AG09319 (cell line): Measurements from ENCODE around the gene TAF11L4.
"Not testable (repeated sequence)": the region's sequence is repeated elsewhere in the genome, so short reads cannot be mapped to it uniquely, and the experiment has no call there.

ENCODE experiments used
- DNase-seq: peaks from one replicate; pipeline ENCODE4 v3.0.0-alpha.2; 2010; ENCODE audit warnings: low read depth; ENCODE audit errors: extremely low read depth
- TF ChIP-seq, protein P1 (sequence below): IDR thresholded peaks from 2 replicates; pipeline ENCODE4 v1.5.1; 2011; ENCODE audit warnings: low read depth, mild to moderate bottlenecking, inconsistent platforms, low read length, moderate library complexity

The TAF11L4 gene

GRCh38 chr5:17492770-17493169 lies 28.8 kb upstream of the TAF11L4 start:
- TF ChIP-seq, protein P1, sequence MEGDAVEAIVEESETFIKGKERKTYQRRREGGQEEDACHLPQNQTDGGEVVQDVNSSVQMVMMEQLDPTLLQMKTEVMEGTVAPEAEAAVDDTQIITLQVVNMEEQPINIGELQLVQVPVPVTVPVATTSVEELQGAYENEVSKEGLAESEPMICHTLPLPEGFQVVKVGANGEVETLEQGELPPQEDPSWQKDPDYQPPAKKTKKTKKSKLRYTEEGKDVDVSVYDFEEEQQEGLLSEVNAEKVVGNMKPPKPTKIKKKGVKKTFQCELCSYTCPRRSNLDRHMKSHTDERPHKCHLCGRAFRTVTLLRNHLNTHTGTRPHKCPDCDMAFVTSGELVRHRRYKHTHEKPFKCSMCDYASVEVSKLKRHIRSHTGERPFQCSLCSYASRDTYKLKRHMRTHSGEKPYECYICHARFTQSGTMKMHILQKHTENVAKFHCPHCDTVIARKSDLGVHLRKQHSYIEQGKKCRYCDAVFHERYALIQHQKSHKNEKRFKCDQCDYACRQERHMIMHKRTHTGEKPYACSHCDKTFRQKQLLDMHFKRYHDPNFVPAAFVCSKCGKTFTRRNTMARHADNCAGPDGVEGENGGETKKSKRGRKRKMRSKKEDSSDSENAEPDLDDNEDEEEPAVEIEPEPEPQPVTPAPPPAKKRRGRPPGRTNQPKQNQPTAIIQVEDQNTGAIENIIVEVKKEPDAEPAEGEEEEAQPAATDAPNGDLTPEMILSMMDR = no peak

GRCh38 chr5:17497446-17497845 lies 24.2 kb upstream of the TAF11L4 start:
- no peak for DNase-seq
- TF ChIP-seq, protein P1 = no peak

More at GRCh38 chr5:17492770-17493169, 28.8 kb upstream of the TAF11L4 start:
- DNase-seq = no peak

DNA sequence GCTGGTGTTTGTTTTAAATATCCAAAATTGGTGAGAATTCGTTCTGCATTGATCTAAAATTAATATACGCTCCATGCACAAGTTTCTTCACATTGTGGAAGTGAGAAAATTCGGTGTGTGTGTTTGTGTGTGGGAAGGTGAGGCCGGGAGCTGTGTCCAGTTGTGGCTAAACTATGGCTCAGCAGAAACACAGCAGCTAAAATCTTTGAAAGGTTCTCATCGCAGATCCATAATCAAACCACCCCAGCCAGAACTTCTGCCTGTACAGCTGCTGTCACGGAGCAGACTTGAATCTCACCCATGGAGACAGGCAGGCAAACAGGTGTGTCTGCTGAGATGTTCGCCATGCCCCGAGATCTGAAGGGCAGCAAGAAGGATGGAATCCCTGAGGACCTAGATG lies 23.7 kb upstream of the TAF11L4 start, which contains the start of gene TAF11L2:
TSS of gene TAF11L2 (plus strand) at position 301 of the 400 bp plus-strand sequence.
- DNase-seq = not testable (repeated sequence)

DNA sequence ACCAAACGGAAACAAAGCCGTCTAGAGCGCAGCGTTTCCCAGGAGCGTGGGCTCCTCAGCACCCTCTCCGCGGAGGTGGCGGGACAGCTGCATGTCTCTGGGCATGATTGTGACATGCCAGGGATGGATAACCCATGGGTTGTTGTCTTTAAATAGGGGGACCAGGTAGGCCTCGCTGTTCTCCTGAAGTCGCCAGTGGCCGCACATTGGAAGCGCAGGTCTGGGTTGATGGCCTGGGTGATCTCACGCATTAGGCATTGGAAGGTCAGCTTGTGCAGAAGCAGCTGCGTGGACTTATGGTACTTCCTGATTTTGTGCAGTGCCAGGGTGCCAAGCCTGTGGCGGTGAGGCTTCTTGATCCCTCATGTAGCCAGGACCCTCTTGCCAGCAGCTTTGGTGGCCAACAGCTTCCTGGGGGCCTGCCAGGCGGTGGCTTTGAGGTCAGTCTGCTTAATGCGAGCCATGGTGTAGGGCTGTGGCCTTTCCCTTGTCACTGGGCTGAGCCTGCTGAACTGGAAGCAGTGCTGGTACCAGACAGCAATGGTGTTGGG lies 9.8 kb upstream of the TAF11L4 start:
- TF ChIP-seq, protein P1 = no peak
- no peak for DNase-seq

GRCh38 chr5:17517526-17517925 lies 4.1 kb upstream of the TAF11L4 start:
- DNase-seq = not testable (repeated sequence)

DNA sequence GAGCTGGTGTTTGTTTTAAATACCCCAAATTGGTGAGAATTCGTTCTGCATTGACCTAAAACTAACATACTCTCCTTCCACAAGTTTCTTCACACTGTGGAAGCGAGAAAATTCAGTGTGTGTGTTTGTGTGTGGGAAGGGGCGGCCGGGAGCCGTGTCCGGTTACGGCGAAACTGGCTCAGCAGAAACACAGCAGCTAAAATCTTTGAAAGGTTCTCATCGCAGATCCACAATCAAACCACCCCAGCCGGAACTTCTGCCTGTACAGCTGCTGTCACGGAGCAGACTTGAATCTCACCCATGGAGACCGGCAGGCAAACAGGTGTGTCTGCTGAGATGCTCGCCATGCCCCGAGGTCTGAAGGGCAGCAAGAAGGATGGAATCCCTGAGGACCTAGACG lies 3.5 kb upstream of the TAF11L4 start, which contains the start of gene TAF11L3:
TSS of gene TAF11L3 (plus strand) at position 301 of the 400 bp plus-strand sequence.
- DNase-seq = not testable (repeated sequence)

DNA sequence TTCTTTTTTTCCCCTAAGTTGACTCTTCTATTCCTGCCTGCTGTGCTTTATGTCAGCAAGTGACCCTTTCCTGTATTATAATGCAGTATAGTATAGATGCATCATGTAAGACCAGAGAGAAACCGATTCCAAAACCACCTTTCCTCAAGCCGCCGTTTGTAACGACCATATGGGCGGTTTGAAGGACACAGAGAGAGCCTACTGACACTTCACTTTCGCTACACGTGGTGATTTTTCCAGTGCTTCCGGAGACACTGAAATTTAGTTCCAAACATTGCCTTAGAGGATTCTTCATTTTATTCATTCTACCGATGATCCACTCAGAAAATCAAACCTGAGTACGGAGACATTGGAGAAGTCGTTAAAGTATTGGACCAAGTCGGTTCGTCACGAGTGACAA lies 2.1 kb upstream of the TAF11L4 start:
- not testable (repeated sequence) for DNase-seq

- DNase-seq = not testable (repeated sequence)
Observed at GRCh38 chr5:17524935-17525334, 3.3 kb downstream of the TAF11L4 start, which contains the start of gene TAF11L5. TAF11L5 (plus strand) TSS chr5:17525235.

- not testable (repeated sequence) for DNase-seq
Observed at GRCh38 chr5:17526504-17526903, 4.9 kb downstream of the TAF11L4 start.

DNA sequence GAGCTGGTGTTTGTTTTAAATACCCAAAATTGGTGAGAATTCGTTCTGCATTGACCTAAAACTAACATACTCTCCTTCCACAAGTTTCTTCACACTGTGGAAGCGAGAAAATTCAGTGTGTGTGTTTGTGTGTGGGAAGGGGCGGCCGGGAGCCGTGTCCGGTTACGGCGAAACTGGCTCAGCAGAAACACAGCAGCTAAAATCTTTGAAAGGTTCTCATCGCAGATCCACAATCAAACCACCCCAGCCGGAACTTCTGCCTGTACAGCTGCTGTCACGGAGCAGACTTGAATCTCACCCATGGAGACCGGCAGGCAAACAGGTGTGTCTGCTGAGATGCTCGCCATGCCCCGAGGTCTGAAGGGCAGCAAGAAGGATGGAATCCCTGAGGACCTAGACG lies 6.8 kb downstream of the TAF11L4 start, which contains the start of gene TAF11L6:
TSS of gene TAF11L6 (plus strand) at position 301 of the 400 bp plus-strand sequence.
- DNase-seq = not testable (repeated sequence)
